ENCODE measurements around the gene NFIA.
A peak's percentile ranks its signal among the peaks of the same experiment; 100 is the strongest.

Gene NFIA

GRCh38 chr1:61280452-61280851 lies 198.1 kb downstream of the NFIA start:
- Histone ChIP-seq H2BK5ac (ENCODE audit: low read length) (no peak overlapping the region), H3K4me1 (ENCODE audit: control insufficient read depth in 2 of 2, insufficient read depth in 1 of 2, low read depth in 1 of 2, low read length in 2 of 2) (peaks cover 0 to 7% of the 10 kb centered on the region in 2 donors), H2BK12ac (ENCODE audit: low read length) (no peak overlapping the region), H4K91ac (ENCODE audit: low read depth, low read length, poor library complexity) (no peak overlapping the region), H2BK15ac (ENCODE audit: low read length) (no peak overlapping the region), H2BK120ac (ENCODE audit: low read depth, low read length) (no peak overlapping the region), H2AK5ac (ENCODE audit: low read depth, low read length) (no peak overlapping the region), H3K9me3 (replicated peaks in 1 of 2; ENCODE audit: control insufficient read depth in 2 of 2, insufficient read depth in 1 of 2, low read depth in 1 of 2, low read length in 2 of 2) (no peaks in the 10 kb centered on the region), H2AFZ (ENCODE audit: low read length) (no peak overlapping the region), H3K9ac (ENCODE audit: low read depth, low read length, poor library complexity) (no peak overlapping the region), H3K27me3 (ENCODE audit: control insufficient read depth in 3 of 3, insufficient read depth in 3 of 3, low read depth in 1 of 3, low read length in 3 of 3) (no peaks in the 10 kb centered on the region), H3K36me3 (replicated peaks in 1 of 2; ENCODE audit: control insufficient read depth in 2 of 2, insufficient read depth in 2 of 2, low read length in 2 of 2) (no peaks in the 10 kb centered on the region), H3K4me2 (ENCODE audit: insufficient read depth, low read length, poor library complexity, severe bottlenecking) (no peak overlapping the region), H4K8ac (ENCODE audit: low read depth, low read length) (no peak overlapping the region), H3K4ac (ENCODE audit: low read length) (no peak overlapping the region), H3K79me1 (ENCODE audit: low read depth, low read length) (no peaks in the 10 kb centered on the region), H3K14ac (ENCODE audit: low read length) (no peak overlapping the region), H3K18ac (ENCODE audit: low read length) (no peak overlapping the region), H3K27ac (replicated peaks; ENCODE audit: low read length) (no peak overlapping the region), H3K4me3 (ENCODE audit: low read length in 2 of 2) (no peak overlapping the region), H3K23ac (ENCODE audit: low read depth, low read length, poor library complexity) (no peak overlapping the region)
- WGBS, 2 donors (ENCODE audit: extremely low coverage in 2 of 2, insufficient read length in 2 of 2, insufficient replicate concordance in 1 of 2): no CpG with 5 or more reads among the region's 5 CpGs
- DNase-seq (ENCODE audit: low spot score): no peak

DNA sequence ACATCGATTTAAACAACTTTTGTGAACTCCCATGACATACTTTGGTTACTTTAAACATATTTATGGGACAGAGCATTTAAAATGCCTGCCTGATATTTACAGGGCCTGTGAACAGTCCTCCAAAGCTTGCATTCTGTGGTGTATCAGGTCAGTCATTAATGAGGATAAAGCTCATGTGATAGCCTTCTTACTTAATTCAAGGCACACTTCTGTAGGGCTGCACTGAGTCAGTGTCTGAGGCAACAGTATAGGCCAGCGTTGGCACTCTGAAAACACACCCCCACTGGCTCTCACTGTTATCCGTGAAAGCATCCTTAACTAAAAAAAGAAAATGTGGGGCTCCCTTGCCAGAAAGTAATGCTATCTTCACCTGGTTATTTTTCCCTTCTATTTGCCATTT lies 200.0 kb downstream of the NFIA start:
- Histone ChIP-seq H3K18ac (ENCODE audit: low read length) (no peak overlapping the region), H4K91ac (ENCODE audit: low read depth, low read length, poor library complexity) (no peak overlapping the region), H3K27me3 (ENCODE audit: control insufficient read depth in 3 of 3, insufficient read depth in 3 of 3, low read depth in 1 of 3, low read length in 3 of 3) (no peaks in the 10 kb centered on the region), H3K14ac (ENCODE audit: low read length) (no peak overlapping the region), H2AFZ (ENCODE audit: low read length) (no peak overlapping the region), H3K23ac (ENCODE audit: low read depth, low read length, poor library complexity) (no peak overlapping the region), H3K9me3 (replicated peaks in 1 of 2; ENCODE audit: control insufficient read depth in 2 of 2, insufficient read depth in 1 of 2, low read depth in 1 of 2, low read length in 2 of 2) (no peaks in the 10 kb centered on the region), H3K4me1 (ENCODE audit: control insufficient read depth in 2 of 2, insufficient read depth in 1 of 2, low read depth in 1 of 2, low read length in 2 of 2) (peaks cover 0 to 11% of the 10 kb centered on the region in 2 donors), H2BK12ac (ENCODE audit: low read length) (no peak overlapping the region), H3K79me1 (ENCODE audit: low read depth, low read length) (no peaks in the 10 kb centered on the region), H4K8ac (ENCODE audit: low read depth, low read length) (no peak overlapping the region), H2BK120ac (ENCODE audit: low read depth, low read length) (no peak overlapping the region), H2AK5ac (ENCODE audit: low read depth, low read length) (no peak overlapping the region), H3K4ac (ENCODE audit: low read length) (no peak overlapping the region), H3K4me2 (ENCODE audit: insufficient read depth, low read length, poor library complexity, severe bottlenecking) (no peak overlapping the region), H2BK5ac (ENCODE audit: low read length) (no peak overlapping the region), H3K27ac (replicated peaks; ENCODE audit: low read length) (no peak overlapping the region), H2BK15ac (ENCODE audit: low read length) (no peak overlapping the region), H3K4me3 (ENCODE audit: low read length in 2 of 2) (no peak overlapping the region), H3K36me3 (replicated peaks in 1 of 2; ENCODE audit: control insufficient read depth in 2 of 2, insufficient read depth in 2 of 2, low read length in 2 of 2) (no peaks in the 10 kb centered on the region), H3K9ac (ENCODE audit: low read depth, low read length, poor library complexity) (no peak overlapping the region)
- no peak for DNase-seq (ENCODE audit: low spot score)
- no CpG with 5 or more reads among the region's 3 CpGs for WGBS, 2 donors (ENCODE audit: extremely low coverage in 2 of 2, insufficient read length in 2 of 2, insufficient replicate concordance in 1 of 2)

DNA sequence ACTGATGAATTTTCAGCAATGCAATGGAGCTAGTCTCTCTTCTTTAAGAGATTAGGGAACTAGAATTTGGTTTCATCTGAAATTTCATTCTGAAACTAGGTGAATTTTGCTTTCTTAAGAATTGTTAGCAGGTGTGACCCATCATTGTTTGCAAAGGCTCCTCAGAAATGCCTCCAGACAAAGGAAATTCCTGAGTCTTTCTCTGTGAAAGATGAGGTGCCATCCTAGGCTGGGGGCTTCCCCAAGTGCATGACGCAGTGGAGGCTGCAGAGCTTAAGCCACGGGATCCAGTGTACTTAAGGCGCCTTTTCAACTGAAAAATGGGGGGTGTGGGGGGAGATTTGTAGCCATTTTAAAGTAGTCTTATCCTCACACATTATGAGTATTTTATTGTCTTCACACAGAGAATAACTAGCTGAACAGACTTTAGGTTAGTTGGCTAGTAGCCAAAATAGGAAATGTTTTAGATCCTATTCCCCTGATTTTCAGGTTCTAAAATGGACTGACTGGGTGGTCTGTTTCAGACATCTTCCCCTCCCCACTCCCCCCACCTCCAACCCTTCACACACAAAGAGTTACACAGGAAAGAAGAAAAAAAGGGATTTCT lies 202.0 kb downstream of the NFIA start:
- peaks cover 0 to 11% of the 10 kb centered on the region in 2 donors for H3K4me1 ChIP-seq (ENCODE audit: control insufficient read depth in 2 of 2, insufficient read depth in 1 of 2, low read depth in 1 of 2, low read length in 2 of 2)
- H4K91ac ChIP-seq (ENCODE audit: low read depth, low read length, poor library complexity): no peak overlapping the region
- no peak overlapping the region for H4K8ac ChIP-seq (ENCODE audit: low read depth, low read length)
- no peak overlapping the region for H3K9ac ChIP-seq (ENCODE audit: low read depth, low read length, poor library complexity)
- no peak overlapping the region for H3K4ac ChIP-seq (ENCODE audit: low read length)
- no peak overlapping the region for H2BK120ac ChIP-seq (ENCODE audit: low read depth, low read length)
- peak; percentile 56 for DNase-seq (ENCODE audit: low spot score)
- no peak overlapping the region for H2BK15ac ChIP-seq (ENCODE audit: low read length)
- H2AK5ac ChIP-seq (ENCODE audit: low read depth, low read length): no peak overlapping the region
- no peak overlapping the region for H3K18ac ChIP-seq (ENCODE audit: low read length)
- H3K79me1 ChIP-seq (ENCODE audit: low read depth, low read length): no peaks in the 10 kb centered on the region
- H2AFZ ChIP-seq (ENCODE audit: low read length): no peak overlapping the region
- no peak overlapping the region for H3K27ac ChIP-seq (replicated peaks; ENCODE audit: low read length)
- no CpG with 5 or more reads among the region's 3 CpGs for WGBS, 2 donors (ENCODE audit: extremely low coverage in 2 of 2, insufficient read length in 2 of 2, insufficient replicate concordance in 1 of 2)
- H3K23ac ChIP-seq (ENCODE audit: low read depth, low read length, poor library complexity): no peak overlapping the region
- H2BK12ac ChIP-seq (ENCODE audit: low read length): no peak overlapping the region
- H3K14ac ChIP-seq (ENCODE audit: low read length): no peak overlapping the region
- H3K4me3 ChIP-seq (ENCODE audit: low read length in 2 of 2): no peak overlapping the region
- H3K36me3 ChIP-seq (replicated peaks in 1 of 2; ENCODE audit: control insufficient read depth in 2 of 2, insufficient read depth in 2 of 2, low read length in 2 of 2): no peaks in the 10 kb centered on the region
- no peaks in the 10 kb centered on the region for H3K9me3 ChIP-seq (replicated peaks in 1 of 2; ENCODE audit: control insufficient read depth in 2 of 2, insufficient read depth in 1 of 2, low read depth in 1 of 2, low read length in 2 of 2)
- no peak overlapping the region for H2BK5ac ChIP-seq (ENCODE audit: low read length)
- H3K27me3 ChIP-seq (ENCODE audit: control insufficient read depth in 3 of 3, insufficient read depth in 3 of 3, low read depth in 1 of 3, low read length in 3 of 3): no peaks in the 10 kb centered on the region
- no peak overlapping the region for H3K4me2 ChIP-seq (ENCODE audit: insufficient read depth, low read length, poor library complexity, severe bottlenecking)

DNA sequence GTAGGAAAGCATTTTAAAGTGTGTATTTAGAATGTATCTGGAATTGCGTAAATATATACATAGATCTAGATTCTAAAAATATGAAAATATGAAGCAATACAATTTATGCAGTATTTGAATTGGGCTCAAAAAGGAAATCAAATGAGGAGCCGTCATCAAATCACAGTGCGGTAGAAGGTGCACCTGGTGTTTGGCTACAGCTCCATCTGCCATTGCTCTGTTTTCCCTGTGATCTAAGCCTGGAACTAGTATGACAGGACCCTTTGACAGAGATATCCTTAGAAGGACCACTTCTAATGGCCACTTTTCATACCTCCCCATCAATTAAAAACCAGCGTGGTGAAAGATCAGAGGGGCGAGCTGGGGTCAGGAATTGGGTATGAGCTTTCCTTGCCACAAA lies 202.6 kb downstream of the NFIA start:
- H3K14ac ChIP-seq (ENCODE audit: low read length): no peak overlapping the region
- no peak overlapping the region for H4K91ac ChIP-seq (ENCODE audit: low read depth, low read length, poor library complexity)
- no peak overlapping the region for H3K4me3 ChIP-seq (ENCODE audit: low read length in 2 of 2)
- no peaks in the 10 kb centered on the region for H3K27me3 ChIP-seq (ENCODE audit: control insufficient read depth in 3 of 3, insufficient read depth in 3 of 3, low read depth in 1 of 3, low read length in 3 of 3)
- H2BK12ac ChIP-seq (ENCODE audit: low read length): no peak overlapping the region
- no peak overlapping the region for H2AK5ac ChIP-seq (ENCODE audit: low read depth, low read length)
- no peaks in the 10 kb centered on the region for H3K36me3 ChIP-seq (replicated peaks in 1 of 2; ENCODE audit: control insufficient read depth in 2 of 2, insufficient read depth in 2 of 2, low read length in 2 of 2)
- H2BK5ac ChIP-seq (ENCODE audit: low read length): no peak overlapping the region
- H2AFZ ChIP-seq (ENCODE audit: low read length): no peak overlapping the region
- H2BK120ac ChIP-seq (ENCODE audit: low read depth, low read length): no peak overlapping the region
- no CpG with 5 or more reads among the region's 5 CpGs for WGBS, 2 donors (ENCODE audit: extremely low coverage in 2 of 2, insufficient read length in 2 of 2, insufficient replicate concordance in 1 of 2)
- no peaks in the 10 kb centered on the region for H3K9me3 ChIP-seq (replicated peaks in 1 of 2; ENCODE audit: control insufficient read depth in 2 of 2, insufficient read depth in 1 of 2, low read depth in 1 of 2, low read length in 2 of 2)
- no peak overlapping the region for H3K27ac ChIP-seq (replicated peaks; ENCODE audit: low read length)
- no peak overlapping the region for H3K9ac ChIP-seq (ENCODE audit: low read depth, low read length, poor library complexity)
- no peak overlapping the region for H3K18ac ChIP-seq (ENCODE audit: low read length)
- no peak overlapping the region for H3K23ac ChIP-seq (ENCODE audit: low read depth, low read length, poor library complexity)
- no peaks in the 10 kb centered on the region for H3K79me1 ChIP-seq (ENCODE audit: low read depth, low read length)
- DNase-seq (ENCODE audit: low spot score): no peak
- H2BK15ac ChIP-seq (ENCODE audit: low read length): no peak overlapping the region
- H3K4ac ChIP-seq (ENCODE audit: low read length): no peak overlapping the region
- no peak overlapping the region for H4K8ac ChIP-seq (ENCODE audit: low read depth, low read length)
- no peak overlapping the region for H3K4me2 ChIP-seq (ENCODE audit: insufficient read depth, low read length, poor library complexity, severe bottlenecking)
- peaks cover 0 to 10% of the 10 kb centered on the region in 2 donors for H3K4me1 ChIP-seq (ENCODE audit: control insufficient read depth in 2 of 2, insufficient read depth in 1 of 2, low read depth in 1 of 2, low read length in 2 of 2)
